Bone marrow (tissue), 2 donors: ENCODE results near the gene MRPS35.
"Not testable (repeated sequence)": the region's sequence is repeated elsewhere in the genome, so short reads cannot be mapped to it uniquely, and the experiment has no call there.

Experiments
- DNase-seq, 2 donors: peaks; one replicate each; lab custom pipeline; 2025; lab: John Stamatoyannopoulos, UW

The MRPS35 gene

DNA sequence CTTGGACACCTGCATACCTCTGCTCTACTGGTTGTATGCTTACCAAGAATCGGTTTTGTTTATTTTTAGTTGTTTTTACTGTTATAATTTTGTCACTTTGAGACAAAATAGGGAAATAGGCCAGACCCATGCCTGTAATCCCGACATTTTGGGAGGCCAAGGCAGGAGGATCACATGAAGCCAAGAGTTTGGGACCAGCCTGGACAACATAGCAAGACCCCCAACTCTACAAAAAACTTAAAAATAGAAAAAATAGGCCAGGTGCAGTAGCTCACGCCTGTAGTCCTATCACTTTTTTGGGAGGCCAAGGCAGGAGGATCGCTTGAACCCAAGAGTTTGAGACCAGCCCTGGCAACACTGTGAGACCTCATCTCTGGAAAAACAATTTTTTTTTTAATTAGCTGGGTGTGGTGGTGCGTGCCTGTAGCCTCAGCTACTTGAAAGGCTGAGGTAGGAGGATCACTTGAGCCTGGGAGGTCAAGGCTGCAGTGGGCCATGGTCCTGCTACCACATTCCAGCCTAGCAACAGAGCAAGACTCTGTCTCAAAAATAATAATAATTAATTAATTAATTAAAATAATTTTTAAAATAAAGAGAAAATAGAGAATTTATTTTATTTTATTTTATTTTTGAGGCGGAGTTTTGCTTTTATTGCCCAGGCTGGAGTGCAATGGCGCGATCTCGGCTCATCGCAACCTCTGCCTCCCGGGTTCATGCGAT is 1.3 kb upstream of the MRPS35 start:
- no peak for DNase-seq

DNA sequence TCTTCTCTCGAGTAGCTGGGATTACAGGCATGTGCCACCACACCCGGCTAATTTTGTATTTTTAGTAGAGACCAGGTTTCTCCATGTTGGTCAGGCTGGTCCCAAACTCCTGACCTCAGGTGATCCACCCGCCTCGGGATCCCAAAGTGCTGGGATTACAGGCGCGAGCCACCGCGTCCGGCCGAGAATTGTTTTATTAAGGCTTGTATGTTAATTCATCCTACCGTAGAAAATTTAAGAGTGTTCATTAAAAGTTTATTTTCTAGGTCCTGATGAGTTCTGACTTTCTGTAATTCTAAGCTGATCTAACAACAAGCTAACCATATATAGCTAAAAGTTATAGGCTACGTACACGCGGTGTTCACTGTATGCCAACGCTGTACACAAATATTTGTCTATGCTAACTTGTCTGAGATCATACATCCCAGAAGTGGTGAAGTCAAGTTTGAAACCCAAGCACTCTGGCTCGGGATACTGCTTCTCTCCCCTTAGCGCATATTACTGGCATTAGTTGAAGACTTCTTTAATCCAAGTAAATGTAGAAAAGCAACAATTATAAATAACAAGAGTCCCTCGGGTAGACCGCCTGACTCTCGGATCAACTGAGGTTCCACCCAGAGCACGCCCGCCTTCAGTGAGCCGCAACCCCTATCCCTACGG is 570 bp upstream of the MRPS35 start:
- DNase-seq = no peak

DNA sequence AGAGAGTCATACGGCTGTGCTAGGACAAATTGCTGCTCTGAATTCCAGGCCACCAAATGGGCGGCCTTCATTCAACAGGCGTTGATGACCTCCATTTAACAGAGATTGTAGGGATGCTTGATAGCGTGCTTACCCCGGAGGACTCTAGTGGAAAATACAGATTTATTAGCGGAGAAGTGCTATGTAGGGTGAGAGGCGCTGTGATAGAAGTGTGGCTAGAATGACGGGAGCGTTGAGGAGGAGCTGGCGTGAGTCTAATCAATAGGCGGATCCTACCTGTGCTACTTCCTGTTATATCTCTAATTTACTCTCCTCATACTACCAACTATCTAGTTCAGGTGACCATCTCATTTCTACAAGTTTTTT is 668 bp downstream of the MRPS35 start:
- no peak for DNase-seq

DNA sequence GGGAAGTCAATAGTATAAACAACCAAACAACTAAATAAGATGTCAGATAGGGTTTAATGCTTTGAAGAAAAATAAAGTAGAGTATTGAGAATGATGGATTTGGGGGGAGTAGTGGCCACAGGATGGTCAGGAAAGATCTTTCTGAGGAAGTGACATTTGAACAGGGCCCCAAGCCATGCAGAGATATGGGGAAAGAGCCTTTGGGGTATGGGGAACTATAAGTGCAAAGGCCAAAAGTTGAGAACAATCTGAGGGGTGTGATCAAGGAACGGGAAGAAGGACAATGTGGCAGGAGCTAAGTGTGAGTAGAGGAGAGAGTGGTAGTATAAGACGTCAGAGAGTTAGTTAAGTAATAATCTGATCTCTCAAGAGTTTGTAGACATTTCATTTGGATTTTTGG is 1.3 kb downstream of the MRPS35 start:
- no peak for DNase-seq

DNA sequence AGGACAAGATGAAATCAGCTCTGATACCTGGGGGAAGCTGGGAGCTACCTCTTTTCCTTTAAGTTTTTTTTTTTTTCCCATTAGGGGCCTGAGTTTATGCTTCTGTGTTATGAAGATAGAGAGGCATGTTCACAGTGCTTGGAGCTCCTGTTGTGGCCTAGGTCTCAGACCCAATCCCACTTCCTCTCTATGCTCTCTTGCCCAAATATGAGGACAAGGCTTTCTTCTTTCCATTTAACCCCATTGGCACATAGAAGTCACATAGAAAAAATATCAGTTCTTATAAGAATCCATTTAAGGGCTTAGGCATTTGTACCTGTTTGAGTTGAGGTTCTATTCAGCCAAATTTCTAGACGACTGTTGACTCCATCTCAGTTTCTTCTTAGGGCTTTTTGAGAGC is 12.6 kb downstream of the MRPS35 start:
- no peak for DNase-seq

GRCh38 chr12:27730097-27730588 is 19.5 kb downstream of the MRPS35 start:
- DNase-seq = no peak

GRCh38 chr12:27732281-27732680 is 21.6 kb downstream of the MRPS35 start:
- DNase-seq = no peak

- peak in 1 of 2 donors; percentile 19 for DNase-seq
These were observed 22.5 kb downstream of the MRPS35 start for GRCh38 chr12:27733052-27733656.

DNA sequence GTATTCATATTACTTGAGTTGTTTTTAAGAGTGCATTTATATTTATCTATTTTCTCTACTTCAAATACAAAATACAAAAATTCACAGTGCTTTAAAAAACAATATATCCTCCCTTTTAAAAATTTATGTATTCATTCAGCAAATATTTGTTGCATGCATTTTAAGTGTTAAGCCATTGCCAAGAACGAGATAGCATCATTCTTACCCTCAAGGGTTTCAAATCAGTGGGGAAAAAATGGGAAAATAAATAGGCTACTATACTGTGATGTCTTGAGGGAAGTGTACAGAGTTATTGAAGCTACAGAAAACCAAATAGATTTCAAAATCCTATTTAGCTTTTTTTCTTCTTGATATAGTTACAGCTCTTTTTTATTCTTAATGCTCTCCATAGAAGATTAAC is 23.2 kb downstream of the MRPS35 start:
- no peak for DNase-seq

GRCh38 chr12:27734321-27734720 is 23.7 kb downstream of the MRPS35 start:
- not testable (repeated sequence) for DNase-seq

DNA sequence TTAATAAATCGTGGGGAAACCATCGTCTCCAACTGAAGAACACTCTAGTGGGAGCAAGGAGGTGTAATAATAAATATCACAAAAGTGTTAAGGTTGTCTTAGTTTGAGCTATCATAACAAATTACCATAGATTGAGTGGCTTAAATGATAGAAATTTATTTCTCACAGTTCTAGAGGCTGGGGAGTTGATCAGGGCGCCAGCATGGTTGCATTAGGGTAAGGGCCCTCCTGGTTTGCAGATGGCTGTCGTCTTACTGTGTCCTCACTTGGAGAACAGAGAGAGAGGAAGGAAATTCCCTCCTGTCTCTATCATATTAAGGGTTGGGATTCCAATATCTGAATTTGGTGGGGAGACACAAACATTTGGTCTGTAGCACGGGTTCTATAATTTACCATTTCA is 33.0 kb downstream of the MRPS35 start:
- no peak for DNase-seq

DNA sequence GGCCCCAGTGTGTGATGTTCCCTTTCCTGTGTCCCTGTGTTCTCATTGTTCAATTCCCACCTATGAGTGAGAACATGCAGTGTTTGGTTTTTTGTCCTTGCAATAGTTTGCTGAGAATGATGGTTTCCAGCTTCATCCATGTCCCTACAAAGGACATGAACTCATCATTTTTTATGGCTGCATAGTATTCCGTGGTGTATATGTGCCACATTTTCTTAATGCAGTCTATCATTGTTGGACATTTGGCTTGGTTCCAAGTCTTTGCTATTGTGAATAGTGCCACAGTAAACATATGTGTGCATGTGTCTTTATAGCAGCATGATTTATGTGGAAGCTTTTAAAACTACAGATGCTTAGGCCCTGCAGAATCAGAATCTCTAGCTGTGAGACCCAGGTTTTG is 35.1 kb downstream of the MRPS35 start:
- DNase-seq = not testable (repeated sequence)

GRCh38 chr12:27747111-27747820 is 36.6 kb downstream of the MRPS35 start:
- DNase-seq = no peak

- DNase-seq = no peak
These were observed 40.9 kb downstream of the MRPS35 start for GRCh38 chr12:27751386-27752047.

- DNase-seq = no peak
These were observed 44.2 kb downstream of the MRPS35 start for GRCh38 chr12:27754795-27755194.

- no peak for DNase-seq
These were observed 46.1 kb downstream of the MRPS35 start for GRCh38 chr12:27756670-27757195.

DNA sequence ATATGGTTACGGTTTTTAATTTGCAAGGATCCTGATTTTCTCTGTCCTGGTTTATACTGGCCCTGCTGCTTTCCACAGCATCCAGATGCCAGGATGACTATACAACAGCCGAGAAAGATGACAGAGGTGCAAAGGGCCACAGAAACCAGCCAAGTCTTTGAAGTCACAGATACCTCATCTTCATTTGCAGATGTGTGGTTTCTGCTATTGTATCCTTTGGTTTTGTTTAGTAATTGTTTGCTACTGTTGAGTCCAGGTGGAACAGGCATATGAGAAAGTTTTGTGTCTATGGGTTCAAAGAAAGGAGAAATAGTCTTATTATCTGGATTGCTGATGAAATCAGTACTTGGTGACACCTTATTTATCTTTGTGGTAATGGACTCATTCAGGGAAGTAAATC is 52.1 kb downstream of the MRPS35 start:
- no peak for DNase-seq

GRCh38 chr12:27766587-27766986 is 56.0 kb downstream of the MRPS35 start:
- DNase-seq = no peak

- DNase-seq = no peak
These were observed 58.6 kb downstream of the MRPS35 start for GRCh38 chr12:27769142-27769673.

GRCh38 chr12:27771481-27772327 is 61.1 kb downstream of the MRPS35 start:
- DNase-seq = no peak
